Activated CD4-positive, alpha-beta T cell treated with anti-CD3 and anti-CD28 coated beads for 4 hours (primary cell): Measurements from ENCODE around the gene ASNSD1.

ENCODE experiments used
- DNase-seq, 2 donors: peaks; one replicate each; pipeline ENCODE4 v3.0.0-alpha.2; 2020

ASNSD1 gene

GRCh38 chr2:189661148-189661956, at the start of gene ASNSD1:
TSS of gene ASNSD1 (plus strand) at chr2:189661459. CDS start at chr2:189666133, 4,674 bp downstream.
- DNase-seq = peak; percentile 98 to 100

DNA sequence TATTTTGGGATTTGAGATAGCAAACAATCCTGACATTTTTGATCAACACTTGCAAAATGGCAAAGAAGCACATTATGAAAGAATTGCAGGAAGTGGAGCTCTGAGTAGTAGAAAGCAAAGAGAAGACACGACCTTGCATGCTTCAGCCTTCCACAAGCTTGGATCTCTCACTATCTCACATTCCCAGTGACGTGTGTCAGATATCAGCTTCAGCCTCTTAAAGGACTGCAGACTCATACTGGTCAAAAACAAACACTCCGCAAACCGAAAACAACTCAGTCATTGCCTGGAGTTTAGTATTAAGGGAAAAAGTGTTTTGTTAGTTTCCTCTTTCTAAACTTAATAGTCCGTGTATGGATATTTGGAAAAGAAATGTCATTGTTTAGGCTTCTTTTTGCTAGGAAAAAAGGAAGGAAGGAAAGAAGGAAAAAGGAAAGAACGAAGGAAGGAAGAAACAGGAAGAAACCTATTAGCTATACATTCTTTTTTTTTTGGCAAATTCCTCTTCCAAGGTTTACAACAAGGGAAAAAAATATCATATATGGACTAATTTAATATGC, 48.1 kb upstream of the ASNSD1 start:
- no peak for DNase-seq

- DNase-seq = no peak
Measured at GRCh38 chr2:189613650-189614420, 47.4 kb upstream of the ASNSD1 start.

- no peak for DNase-seq
Measured at GRCh38 chr2:189614585-189614984, 46.7 kb upstream of the ASNSD1 start.

DNA sequence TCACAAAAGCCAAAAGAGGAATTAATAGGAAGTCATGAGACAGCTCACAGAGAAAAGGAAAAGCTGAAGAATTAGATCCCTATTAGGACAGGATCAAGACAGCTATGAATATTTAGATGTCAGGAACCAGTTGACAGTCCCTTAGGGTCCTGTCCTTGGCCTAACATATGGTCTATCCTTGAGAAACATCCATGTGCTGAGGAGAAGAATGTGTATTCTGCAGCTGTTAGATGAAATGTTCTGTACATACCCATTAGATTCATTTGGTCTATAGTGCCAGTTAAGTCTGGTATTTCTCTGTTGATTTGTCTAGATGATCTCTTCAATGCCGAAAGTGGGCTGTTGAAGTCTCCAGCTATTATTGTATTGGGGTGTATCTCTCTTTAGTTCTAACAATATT, 43.1 kb upstream of the ASNSD1 start:
- DNase-seq = no peak

GRCh38 chr2:189621781-189622180, 39.5 kb upstream of the ASNSD1 start:
- no peak for DNase-seq

DNA sequence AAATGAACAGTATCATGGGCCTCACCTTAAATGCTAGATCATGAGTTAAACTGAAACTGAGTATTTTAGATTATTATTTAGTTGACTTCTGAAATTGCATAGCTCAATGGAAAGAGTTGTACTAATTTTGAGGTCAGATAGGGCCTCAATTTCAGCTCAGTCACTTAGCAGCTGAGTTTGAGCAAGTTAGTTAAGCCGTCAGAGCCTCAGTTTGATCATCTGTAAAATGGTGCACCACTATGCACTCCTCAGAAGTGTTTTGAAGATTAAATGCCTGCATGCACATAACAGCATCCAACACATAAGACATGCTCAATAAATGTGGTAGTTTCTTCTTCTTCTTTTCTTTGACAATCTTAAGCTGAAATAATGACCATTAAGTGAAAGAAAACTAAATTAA, 38.2 kb upstream of the ASNSD1 start:
- no peak for DNase-seq

GRCh38 chr2:189624648-189625355, 36.5 kb upstream of the ASNSD1 start:
- DNase-seq = no peak

GRCh38 chr2:189625636-189626035, 35.6 kb upstream of the ASNSD1 start:
- no peak for DNase-seq

DNA sequence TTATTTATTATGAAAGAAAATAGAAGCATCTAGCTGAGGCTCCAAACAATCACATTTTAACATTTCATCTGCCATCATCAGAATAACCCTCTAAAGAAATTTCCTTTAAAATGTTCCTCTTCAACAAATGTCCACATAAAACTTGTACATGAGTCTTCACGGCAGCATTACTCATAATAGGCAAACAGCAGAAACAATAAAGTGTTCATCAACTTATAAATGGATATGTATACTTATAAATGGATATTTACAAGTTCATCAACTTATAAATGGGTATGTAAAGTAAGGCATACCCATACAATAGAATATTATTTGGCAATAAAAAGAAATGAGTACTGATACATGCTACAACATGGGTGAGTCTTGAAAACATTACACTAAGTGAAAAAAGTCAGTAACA, 33.5 kb upstream of the ASNSD1 start:
- no peak for DNase-seq

DNA sequence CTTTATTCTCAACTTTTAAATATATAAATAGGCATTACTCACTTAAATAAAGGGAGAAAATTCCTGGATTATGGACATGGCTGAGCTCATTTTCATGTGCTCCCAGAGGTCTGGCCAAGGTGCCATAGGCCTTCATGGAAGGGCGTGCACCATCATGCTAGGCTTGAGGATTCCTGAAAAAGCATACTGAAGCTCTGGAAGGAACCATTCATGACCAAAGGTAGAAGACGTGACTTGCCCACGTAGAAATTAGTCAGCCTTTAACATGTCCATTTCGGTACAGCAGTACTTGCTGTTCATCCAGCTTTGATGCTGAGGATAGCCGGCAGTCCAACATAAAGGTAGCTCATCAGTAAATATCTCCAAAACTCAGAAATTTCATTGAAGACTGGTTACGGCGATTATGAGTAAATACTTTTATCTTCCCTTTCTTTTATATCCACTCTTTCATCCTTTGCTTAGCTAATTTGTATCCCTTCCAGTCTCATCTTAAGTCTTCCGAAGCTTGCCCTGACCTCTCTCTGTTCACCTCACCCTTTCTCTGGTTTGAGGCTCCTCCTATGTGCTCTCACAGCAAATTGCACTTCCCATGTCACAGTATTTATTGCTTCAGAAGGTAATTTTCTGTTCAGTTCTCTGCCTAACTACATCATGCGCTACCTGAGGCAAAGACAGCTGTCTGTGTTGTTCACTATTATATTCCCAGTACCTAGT, 32.3 kb upstream of the ASNSD1 start:
- DNase-seq = no peak

DNA sequence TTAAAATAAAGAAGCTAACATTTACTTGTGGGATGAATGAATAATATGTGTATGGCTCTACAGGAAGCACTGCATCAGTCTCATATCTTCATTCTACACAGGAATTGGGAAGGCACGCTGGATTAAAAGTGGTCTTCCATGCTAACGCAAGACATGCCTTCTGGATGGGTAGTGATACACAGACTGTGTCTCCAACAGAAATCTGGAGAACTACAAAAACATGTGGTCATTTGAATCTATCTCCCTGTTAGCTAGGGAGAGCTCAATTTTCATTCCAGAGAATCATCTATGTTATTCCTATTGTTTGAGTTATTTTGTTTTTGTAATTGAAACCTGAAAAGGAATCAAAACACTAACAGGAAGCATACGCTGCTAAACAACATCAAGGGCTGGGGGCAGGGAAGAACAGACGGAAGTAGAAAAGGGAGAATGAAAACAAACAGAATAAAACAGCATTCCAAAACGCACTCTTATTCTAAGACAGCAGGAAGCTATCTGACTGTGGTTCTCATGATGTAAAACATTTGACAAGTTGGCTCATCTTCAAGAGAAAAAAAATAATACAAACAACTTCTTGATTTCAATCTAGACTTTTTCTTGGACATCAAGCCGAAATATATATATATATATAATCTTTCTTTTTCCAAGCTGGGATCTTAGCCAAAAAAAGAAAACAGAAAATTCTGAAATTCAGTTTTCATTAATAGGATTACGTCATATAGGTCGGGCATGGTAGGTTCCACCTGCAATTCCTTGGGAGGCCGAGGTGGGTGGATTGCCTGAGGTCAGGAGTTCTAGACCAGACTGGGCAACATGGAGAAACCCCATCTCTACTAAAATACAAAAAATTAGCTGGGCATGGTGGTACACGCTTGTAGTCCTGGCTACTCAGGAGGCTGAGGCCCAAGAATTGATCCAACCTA, 31.5 kb upstream of the ASNSD1 start:
- no peak for DNase-seq

DNA sequence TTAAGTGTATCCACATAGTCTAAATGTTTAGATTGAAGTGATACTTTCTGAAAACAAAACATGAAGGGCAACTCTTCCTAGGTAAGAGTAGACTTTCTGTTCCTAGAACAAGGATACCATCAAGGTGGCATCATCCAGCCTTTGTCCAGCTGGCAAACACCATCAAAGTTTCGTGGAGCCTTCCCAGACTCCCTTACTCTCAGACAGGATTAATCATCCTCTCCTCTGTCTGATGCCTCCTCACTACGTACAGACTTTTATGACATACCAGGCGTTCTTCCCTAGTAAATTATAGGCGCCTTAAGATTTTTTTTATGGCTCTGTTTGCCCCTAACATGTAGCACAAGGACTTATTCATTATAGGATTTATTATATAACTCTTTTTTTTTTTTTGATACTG, 29.4 kb upstream of the ASNSD1 start:
- no peak for DNase-seq

- no peak for DNase-seq
Measured at GRCh38 chr2:189633392-189633811, 27.9 kb upstream of the ASNSD1 start.

DNA sequence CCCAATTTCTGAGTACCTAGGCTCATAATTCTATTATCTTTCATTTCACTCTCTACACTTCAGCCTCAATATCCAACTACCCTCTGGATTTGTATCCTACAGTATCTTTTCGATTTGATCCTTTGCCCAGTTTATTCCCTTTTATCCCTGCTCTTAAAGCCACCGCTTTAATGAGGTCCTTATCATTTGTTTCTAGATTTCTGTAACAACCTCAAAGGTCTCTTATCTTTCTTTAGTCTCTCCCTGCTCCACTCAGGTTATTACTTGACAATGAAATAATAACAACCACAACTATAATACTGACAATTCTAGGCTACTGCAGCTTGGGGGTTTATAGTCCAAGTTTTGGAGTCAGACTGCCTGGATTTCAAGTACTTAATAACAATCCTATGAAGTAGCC, 25.9 kb upstream of the ASNSD1 start:
- DNase-seq = no peak

GRCh38 chr2:189638301-189639006, 22.8 kb upstream of the ASNSD1 start:
- no peak for DNase-seq

GRCh38 chr2:189639007-189639609, 22.2 kb upstream of the ASNSD1 start:
- DNase-seq = no peak

DNA sequence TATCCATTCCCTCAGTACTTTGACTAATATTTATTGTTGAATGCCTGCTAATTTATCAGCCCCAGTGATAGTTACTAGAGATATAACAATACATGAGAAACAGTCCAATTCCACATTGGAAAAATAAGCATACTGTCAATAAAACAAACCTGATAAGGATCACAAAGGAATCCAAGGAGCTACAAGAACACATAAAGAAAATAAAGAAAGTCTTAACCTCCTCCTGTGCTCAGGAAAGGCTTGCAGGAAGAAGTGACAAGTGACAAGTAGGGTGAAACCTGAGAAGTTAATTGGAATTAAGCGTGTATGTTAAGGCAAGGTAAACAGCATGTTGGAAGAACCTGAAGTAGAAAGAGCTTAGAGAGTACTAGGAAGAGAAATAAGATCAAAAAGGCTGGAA, 20.3 kb upstream of the ASNSD1 start:
- DNase-seq = no peak

DNA sequence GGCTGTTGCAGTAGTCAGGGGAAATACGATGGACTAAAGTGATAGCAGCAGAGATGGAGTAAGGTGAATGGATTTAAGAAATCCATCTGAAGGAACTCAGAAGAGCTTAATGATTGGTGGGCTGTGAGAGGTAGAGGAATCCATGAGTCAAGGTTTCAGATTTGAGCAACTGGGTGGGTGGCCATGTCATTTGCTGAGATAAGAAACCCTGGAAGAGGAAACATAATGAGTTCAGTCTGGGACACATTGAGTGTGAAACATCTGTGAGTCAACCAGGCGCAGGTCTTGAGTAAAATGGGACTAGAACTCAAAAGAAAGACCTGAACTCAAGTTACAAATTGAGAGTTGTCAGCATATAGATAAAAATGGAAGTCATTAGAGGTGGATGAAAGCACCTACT, 19.7 kb upstream of the ASNSD1 start:
- no peak for DNase-seq

DNA sequence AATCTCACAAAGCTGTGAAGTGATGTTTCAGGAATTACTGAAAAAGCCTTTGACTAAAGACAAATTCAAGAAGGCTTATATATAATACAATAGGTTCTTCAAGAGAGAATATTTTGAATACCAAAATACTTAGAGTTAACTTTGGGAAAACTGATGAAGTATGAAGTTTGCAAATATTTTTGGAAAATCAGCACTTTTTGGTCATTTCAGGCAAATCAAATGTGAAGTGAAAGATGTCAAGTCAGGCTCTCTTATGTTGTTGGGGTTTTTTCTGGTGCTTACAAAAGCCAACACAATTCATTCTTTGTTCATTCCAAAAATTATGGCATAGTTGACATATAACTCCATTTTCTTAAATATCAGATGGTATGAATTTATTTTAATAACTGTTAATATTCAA, 14.7 kb upstream of the ASNSD1 start:
- no peak for DNase-seq
